Measurements from ENCODE around the gene THRA. TPM values are rescaled to one million over a fixed set of nuclear protein-coding genes. Genes with fewer than 3 reads are reported as not detected.

Gene THRA
- total RNA-seq, 1 experiment from 2014 or later = 11.7 TPM

DNA sequence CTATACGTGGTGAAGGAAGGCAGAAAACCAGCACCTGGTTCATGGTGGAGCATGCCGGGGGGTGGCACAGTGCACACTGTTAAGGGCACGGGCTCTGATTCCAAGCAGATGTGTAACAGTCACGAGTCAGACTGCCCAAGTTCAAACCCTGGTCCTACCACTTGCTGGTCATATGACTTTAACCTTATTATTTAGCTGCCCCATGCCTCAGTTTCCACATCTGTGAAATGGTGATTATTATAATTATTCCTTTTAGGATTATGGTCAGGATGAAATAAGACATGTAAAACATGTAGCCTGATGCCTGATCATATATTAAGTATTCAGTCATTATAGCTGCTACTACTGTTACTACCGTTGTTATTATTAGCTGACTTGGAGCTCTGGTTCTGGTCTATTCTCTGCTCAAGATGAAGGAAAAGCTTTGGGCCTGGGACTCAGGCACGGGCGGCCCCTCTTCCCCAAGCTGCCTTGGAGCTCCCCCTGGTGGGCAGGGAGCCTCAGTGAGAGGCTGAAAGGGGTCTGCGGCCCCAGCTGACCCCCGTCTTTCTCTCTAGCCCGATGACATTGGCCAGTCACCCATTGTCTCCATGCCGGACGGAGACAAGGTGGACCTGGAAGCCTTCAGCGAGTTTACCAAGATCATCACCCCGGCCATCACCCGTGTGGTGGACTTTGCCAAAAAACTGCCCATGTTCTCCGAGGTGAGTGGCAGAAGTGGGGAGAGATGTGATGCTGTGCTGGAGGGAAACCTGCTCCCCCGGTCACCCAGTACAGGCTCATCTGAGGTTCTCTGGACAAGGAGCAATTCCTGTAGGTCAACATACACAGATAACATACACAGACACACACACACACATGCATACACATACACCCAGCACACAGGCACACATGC lies 23.6 kb downstream of the THRA start:
- no TSS peak for BruUV-seq (replicated peaks)
- Histone ChIP-seq H3K36me3 (ENCODE audit: control insufficient read depth, insufficient read depth, low read length) (no peaks in the 10 kb centered on the region), H3K4me3 (ENCODE audit: low read depth in 2 of 2, low read length in 2 of 2) (no peak overlapping the region), H3K27me3 (ENCODE audit: control insufficient read depth, insufficient read depth, low read length) (no peaks in the 10 kb centered on the region), H3K9me3 (ENCODE audit: control insufficient read depth, insufficient read depth, low read depth, low read length) (no peaks in the 10 kb centered on the region), H3K4me1 (ENCODE audit: control insufficient read depth, insufficient read depth, low read length) (peaks cover 7% of the 10 kb centered on the region; the same call in 1 of the 2 replicates), H3K27ac (ENCODE audit: low read length) (no peak overlapping the region)
- ATAC-seq (peak; percentile 84), DNase-seq (ENCODE audit: low read depth, low spot score) (no peak)
- intact Hi-C loops (cut with micrococcal nuclease; ENCODE audit: unreplicated experiment) = loop anchor here (1.0 kb wide), 1 partner anchor 73 kb away; no protein-coding TSS in a partner anchor
- in situ Hi-C loops (cut with HindIII; ENCODE audit: low pct_unique_long_range_greater_than_20kb, low sequenced_read_pairs) = no loop called here
- POLR2A ChIA-PET = interaction anchor here (0.6 kb wide), 1 partner anchor 17 kb away, joined by 26 read pairs; no protein-coding TSS in a partner anchor
- TF ChIP-seq POLR2AphosphoS5 (IDR thresholded peaks at IDR 0.05; ENCODE audit: low read depth, low read length) (no peak), TCF7L2 (IDR thresholded peaks at IDR 0.05; ENCODE audit: low read depth, low read length) (no peak), CTCF (IDR thresholded peaks at IDR 0.05) (peak; percentile 96)
- CTCF ChIA-PET = interaction anchor here (0.5 to 1.6 kb wide), 6 partner anchors 11 to 72 kb away, joined by 3 to 13 read pairs (median 6); partner anchors contain the start of gene CSF3

DNA sequence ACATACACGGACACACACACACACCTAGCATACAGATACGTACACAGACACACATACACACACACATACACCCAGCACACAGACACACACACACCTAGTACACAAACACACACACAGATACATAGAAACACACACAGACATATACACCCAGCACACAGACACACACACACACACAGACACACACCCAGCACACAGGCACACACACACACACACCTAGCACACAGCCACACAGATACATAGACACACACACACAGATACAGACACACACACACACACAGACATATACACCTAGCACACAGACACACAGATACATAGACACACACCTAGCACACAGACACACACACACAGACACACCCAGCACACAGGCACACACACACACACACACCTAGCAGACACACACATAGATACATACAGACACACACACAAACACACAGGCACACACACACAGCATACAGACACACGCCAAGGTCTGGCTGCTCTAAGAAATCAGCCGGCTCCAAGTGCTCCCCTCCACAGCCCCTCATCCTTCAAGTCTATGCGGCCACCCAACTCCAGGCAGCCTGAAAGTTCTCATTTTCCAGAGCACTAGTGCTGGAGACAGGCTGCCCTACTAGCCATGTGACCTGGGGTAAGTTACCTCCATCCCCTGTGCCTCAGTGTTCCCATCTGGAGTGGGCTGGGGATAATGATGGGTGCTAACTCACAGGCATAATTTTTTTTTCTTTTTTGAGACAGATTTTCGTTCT lies 24.5 kb downstream of the THRA start:
- in situ Hi-C loops (cut with HindIII; ENCODE audit: low pct_unique_long_range_greater_than_20kb, low sequenced_read_pairs) (no loop called here), intact Hi-C loops (cut with micrococcal nuclease; ENCODE audit: unreplicated experiment) (no loop called here)
- H3K27me3 ChIP-seq (ENCODE audit: control insufficient read depth, insufficient read depth, low read length) = no peaks in the 10 kb centered on the region
- ChIA-PET POLR2A (no interaction called here), CTCF (interaction anchor here (1.0 to 1.6 kb wide), 4 partner anchors 11 to 73 kb away, joined by 4 to 13 read pairs (median 6); partner anchors contain the start of gene CSF3)
- TF ChIP-seq TCF7L2 (IDR thresholded peaks at IDR 0.05; ENCODE audit: low read depth, low read length) (no peak), CTCF (IDR thresholded peaks at IDR 0.05) (no peak), POLR2AphosphoS5 (IDR thresholded peaks at IDR 0.05; ENCODE audit: low read depth, low read length) (no peak), SIN3A (IDR thresholded peaks at IDR 0.05; ENCODE audit: borderline replicate concordance, insufficient read depth, low read depth, low read length) (no peak)
- TF ChIP-seq, protein P1, sequence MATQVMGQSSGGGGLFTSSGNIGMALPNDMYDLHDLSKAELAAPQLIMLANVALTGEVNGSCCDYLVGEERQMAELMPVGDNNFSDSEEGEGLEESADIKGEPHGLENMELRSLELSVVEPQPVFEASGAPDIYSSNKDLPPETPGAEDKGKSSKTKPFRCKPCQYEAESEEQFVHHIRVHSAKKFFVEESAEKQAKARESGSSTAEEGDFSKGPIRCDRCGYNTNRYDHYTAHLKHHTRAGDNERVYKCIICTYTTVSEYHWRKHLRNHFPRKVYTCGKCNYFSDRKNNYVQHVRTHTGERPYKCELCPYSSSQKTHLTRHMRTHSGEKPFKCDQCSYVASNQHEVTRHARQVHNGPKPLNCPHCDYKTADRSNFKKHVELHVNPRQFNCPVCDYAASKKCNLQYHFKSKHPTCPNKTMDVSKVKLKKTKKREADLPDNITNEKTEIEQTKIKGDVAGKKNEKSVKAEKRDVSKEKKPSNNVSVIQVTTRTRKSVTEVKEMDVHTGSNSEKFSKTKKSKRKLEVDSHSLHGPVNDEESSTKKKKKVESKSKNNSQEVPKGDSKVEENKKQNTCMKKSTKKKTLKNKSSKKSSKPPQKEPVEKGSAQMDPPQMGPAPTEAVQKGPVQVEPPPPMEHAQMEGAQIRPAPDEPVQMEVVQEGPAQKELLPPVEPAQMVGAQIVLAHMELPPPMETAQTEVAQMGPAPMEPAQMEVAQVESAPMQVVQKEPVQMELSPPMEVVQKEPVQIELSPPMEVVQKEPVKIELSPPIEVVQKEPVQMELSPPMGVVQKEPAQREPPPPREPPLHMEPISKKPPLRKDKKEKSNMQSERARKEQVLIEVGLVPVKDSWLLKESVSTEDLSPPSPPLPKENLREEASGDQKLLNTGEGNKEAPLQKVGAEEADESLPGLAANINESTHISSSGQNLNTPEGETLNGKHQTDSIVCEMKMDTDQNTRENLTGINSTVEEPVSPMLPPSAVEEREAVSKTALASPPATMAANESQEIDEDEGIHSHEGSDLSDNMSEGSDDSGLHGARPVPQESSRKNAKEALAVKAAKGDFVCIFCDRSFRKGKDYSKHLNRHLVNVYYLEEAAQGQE (IDR thresholded peaks at IDR 0.05; ENCODE audit: insufficient read depth in 1 of 2, low read depth in 2 of 2, low read length in 1 of 2) = no peak
- ATAC-seq = no peak
- no peak for DNase-seq (ENCODE audit: low read depth, low spot score)
- no peak overlapping the region for H3K27ac ChIP-seq (ENCODE audit: low read length)
- no peak overlapping the region for H3K4me3 ChIP-seq (ENCODE audit: low read depth in 2 of 2, low read length in 2 of 2)
- H3K9me3 ChIP-seq (ENCODE audit: control insufficient read depth, insufficient read depth, low read depth, low read length) = no peaks in the 10 kb centered on the region
- peaks cover 10% of the 10 kb centered on the region for H3K4me1 ChIP-seq (ENCODE audit: control insufficient read depth, insufficient read depth, low read length)
- H3K36me3 ChIP-seq (ENCODE audit: control insufficient read depth, insufficient read depth, low read length) = no peaks in the 10 kb centered on the region
- BruUV-seq (replicated peaks) = no TSS peak

Data from Panc1 (cell line).